Fibroblast of peridontal ligament (primary cell): ENCODE data around the gene HMBS.

Experiments
- DNase-seq: peaks from one replicate; pipeline ENCODE4 v3.0.0-alpha.2; 2010; ENCODE audit errors: extremely low read depth

HMBS gene

DNA sequence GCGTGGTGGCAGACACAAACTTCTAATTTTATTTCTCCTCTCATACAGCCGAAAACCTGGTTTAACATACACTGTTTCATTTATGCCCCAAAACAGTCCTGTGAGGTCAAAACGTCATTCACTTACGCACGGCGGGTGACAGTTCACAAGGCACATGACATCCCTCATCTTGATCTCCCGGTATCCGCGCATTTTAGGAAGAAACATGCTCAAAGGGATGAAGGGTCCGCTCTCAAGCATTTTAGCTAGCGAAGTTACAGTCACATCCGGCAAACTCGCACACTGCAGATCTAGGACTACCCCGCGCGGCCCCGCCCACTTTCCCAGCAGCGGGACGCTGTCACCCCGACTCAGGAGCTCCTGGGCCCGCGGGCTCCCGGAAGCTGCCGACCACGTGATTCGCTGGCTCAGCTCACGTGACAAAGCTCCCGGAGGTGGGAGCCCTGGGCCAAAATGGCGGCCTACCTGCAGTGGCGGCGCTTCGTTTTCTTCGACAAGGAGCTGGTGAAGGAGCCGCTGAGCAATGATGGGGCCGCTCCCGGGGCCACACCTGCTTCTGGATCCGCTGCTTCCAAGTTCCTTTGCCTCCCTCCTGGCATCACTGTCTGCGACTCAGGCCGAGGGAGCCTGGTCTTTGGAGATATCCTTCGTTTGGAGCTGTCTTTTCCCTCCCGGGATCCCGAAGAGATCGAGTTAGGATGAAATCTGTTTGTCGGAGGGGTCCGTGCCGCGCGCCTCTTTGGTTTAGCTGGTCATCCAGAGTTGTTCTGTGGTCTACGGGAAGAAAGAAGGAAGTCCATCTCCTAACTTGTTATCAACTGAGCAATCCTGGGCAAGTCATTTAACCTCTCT, 17.1 kb upstream of the HMBS start, which contains the start of gene VPS11:
TSS of gene VPS11 (plus strand) at position 448 of the 852 bp plus-strand sequence. CDS start at position 454, 6 bp downstream.
- peak; percentile 94 for DNase-seq

DNA sequence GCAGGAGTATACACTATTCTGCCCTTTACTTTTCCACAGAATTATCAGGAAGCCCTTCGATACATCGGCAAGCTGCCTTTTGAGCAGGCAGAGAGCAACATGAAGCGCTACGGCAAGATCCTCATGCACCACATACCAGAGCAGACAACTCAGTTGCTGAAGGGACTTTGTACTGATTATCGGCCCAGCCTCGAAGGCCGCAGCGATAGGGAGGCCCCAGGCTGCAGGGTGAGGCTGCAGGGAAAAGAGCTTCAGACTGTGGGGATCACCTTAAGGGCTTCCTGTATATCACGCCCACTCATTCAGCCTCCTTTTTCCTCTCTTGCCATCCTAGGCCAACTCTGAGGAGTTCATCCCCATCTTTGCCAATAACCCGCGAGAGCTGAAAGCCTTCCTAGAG, 6.8 kb upstream of the HMBS start:
- DNase-seq = no peak

DNA sequence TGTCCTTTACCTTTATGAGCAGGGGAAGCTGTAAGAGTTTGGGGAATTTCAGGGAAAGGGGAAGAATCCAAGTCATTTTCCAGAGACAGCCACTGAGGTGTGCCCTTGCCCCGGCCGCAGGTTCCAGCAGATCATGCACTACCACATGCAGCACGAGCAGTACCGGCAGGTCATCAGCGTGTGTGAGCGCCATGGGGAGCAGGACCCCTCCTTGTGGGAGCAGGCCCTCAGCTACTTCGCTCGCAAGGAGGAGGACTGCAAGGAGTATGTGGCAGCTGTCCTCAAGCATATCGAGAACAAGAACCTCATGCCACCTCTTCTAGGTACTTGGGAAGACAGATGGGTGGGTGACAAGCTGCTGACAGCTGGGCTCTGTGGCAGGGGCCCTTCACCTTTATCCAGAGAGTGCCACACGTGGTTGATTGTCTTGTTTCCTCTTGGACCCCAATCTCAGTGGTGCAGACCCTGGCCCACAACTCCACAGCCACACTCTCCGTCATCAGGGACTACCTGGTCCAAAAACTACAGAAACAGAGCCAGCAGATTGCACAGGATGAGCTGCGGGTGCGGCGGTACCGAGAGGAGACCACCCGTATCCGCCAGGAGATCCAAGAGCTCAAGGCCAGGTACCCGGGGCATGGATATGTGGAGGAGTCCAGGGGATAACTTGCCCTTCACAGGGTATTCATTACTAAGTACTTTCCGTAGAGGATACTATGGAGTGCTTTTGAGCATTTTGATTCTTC, 5.8 kb upstream of the HMBS start:
- DNase-seq = no peak

- DNase-seq = no peak
Measured at GRCh38 chr11:119081682-119082260, 2.9 kb upstream of the HMBS start.

DNA sequence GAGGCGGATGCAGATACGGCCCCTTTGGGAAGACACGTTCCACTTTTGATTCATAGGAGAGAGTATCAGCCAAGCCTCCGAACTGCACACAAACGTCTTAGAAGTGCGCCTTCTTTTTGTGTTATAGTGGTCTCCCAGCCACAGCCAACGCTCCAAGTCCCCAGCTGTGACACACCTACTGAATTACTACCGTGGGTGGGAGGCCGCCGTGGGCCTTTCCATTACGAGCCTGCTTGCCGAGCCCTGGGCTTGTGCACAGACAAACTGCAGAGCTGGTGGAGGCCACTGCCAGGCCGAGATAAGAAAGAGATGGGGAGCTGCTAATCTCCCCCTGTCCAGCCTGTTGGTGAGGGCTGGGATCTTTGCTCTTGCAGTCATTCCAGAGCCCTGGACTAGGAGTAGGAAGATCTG, 761 bp downstream of the HMBS start:
- no peak for DNase-seq

DNA sequence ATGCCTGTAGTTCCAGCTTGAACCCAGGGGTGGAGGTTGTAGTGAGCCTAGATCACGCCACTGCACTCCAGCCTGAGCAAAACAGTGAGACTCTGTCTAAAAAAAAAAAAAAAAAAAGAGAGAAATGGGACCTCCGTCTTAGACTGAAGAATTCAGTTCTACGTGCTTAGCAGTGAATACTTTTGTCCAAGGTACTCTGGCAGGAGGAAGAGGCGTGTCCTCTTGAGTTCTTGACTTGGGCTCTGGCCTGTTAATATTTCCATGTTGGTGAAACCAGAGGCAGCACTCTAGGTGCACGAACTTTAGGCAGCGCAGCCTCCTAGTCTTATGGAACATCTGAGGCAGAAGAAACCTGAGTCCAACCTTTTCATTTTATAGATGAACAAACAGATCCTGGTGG, 2.4 kb downstream of the HMBS start:
- DNase-seq = no peak

DNA sequence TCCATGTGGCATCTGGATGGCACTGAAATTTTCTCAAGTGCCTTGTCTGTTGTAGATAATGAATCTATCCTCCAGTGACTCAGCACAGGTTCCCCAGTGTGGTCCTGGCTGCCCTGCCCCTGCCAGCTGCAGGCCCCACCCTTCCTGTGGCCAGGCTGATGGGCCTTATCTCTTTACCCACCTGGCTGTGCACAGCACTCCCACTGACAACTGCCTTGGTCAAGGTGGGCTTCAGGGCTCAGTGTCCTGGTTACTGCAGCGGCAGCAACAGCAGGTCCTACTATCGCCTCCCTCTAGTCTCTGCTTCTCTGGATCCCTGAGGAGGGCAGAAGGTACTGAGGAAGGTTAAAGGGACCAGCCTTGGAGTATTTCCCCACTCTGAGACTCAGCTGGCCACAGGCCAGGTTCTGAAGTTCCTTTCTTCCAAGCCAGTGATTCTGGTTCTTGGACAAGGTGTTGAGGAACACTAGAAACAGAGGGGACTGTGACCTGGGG, 3.1 kb downstream of the HMBS start:
- no peak for DNase-seq

DNA sequence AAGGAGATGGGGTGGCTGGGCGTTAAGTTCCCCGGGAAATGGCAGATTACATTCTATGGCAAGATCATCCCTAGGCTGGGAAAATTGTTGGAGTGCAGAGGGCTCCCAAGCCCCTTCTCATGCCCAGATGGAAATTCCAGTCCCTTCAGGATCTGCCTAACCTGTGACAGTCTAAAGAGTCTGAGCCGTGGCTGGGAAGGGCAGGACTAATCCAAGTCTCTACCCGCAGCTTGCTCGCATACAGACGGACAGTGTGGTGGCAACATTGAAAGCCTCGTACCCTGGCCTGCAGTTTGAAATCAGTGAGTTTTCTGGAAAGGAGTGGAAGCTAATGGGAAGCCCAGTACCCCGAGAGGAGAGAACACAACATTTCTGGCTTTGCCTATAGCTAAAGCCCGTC, 3.7 kb downstream of the HMBS start:
- DNase-seq = no peak

DNA sequence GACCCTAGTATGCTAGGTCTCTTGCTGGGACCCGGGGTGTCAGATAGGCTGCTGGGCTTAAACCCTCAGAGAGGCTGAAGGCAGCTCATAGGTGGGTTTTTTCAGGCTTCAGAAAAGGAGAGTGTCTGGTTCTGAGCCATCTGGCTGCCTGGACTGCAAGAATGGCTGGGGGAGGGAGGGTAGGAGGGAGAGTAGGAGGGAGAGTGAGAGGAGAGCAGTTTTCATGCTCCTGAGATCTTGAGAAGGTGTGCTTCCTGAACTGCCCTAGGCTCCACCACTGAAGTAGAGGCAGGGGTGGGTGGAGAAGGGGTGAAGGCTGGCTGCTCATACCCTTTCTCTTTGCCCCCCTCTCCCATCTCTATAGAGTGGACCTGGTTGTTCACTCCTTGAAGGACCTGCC, 4.6 kb downstream of the HMBS start:
- no peak for DNase-seq

- DNase-seq = peak; percentile 41
Measured at GRCh38 chr11:119091178-119091577, 6.5 kb downstream of the HMBS start.

DNA sequence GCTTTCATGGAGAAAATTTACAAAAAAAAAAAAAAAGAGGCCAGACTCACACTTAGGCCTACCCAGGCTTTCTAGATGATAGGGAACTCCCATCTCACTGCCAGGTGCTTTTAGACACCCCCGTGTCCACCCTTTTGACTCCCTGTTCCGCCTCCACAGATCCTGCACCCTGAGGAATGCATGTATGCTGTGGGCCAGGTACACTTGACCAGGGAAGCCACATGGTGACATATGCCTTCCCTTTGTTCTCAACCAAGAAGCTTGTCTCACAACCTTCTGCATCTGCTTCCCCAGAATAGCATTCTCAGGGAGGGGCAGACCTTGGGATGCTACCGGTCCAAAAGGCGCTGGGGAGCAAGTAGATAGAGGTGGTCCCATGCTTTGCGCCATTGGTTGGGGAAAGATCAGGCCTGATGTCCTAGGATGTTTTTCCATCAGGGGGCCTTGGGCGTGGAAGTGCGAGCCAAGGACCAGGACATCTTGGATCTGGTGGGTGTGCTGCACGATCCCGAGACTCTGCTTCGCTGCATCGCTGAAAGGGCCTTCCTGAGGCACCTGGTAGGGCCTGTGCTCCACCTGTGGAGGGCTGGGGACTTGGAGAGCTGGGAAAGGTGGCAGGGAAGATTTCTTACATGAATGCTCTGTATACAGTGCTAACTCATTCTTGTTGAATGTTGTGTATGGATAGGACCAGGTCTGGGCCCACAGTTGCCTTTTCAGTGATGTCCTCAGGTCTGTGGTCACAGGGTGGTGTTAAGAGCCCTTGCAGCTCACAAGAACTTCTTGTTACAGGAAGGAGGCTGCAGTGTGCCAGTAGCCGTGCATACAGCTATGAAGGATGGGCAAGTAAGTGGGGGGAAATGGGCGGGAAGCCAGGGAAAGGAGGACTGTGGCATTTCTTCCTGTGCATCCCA, 7.5 kb downstream of the HMBS start:
- no peak for DNase-seq

GRCh38 chr11:119092880-119093842, 8.5 kb downstream of the HMBS start:
- DNase-seq = no peak

DNA sequence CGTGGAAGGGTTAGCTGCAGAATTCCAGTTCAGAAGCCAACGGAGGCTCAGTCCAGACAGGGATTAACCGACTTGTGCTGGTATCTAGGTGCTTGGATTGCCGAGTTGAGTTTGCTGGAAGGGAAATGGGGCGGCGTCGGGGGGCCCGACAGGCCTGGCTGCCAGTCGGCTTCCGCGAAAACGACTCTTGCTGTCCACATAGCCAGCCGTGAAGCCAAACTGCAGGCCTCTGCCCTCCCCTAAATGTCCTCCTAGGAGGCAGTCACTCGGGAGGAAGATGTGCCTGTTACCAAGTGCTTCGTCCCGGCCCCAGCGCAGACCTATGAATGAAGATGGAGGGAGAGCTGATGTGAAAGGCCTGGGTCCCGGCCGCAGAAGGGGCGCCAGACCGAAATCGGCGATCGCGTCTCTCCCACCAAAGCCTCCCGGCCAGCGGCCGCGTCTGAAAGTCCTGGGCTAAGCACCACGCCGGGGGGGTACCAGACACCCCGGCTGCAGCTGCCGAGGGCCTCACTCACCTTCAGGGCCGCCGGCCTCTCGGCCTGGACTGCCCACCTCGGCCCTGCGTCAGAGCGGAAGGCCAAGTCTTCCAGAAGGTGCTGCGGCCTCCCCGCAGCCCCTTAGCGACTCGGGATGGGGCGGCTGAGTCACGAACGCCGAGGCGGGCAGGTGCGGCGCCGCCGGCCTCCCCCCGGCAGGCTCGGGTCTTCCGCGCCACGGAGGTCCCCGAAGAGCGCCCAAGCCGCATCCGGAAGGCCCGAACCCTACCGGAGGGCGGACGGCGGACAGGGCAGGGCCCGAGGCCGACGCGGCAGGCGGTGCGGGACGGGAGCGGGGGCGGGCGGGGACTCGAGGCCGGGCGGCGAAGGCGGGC, 9.5 kb downstream of the HMBS start:
- peak; percentile 35 for DNase-seq

- peak; percentile 77 for DNase-seq
Measured at GRCh38 chr11:119094816-119095065, 10.1 kb downstream of the HMBS start.

DNA sequence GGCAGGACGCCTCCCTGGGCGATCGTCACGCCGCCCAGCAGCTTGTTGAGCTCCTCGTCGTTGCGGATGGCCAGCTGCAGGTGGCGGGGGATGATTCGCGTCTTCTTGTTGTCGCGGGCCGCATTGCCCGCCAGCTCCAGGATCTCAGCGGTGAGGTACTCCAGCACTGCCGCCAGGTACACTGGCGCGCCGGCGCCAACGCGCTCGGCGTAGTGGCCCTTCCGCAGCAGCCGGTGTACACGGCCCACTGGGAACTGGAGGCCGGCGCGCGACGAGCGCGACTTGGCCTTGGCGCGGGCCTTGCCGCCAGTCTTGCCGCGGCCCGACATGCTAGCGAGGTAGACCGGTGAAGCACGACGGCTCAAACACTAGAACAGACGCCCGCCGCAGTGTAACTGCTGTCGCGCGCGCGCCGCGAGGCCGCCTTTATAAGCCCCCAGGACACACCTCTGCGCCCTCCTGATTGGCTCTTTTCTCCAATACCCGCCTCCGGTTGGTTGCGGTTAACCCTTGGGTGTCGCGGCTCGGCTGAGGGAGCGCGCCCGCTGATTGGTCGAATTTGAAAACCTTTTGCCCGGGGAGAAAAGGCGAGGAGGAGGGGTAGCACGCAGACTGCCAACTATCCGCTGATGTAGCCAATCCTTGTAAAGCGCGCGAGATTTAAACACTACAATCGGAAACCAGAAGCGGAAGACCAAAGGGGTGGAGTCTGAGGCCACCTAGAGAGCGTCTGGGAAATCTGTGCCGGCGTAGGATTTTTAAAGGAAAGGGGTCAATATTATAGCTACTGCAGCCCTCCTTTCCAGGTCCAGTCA, 10.6 kb downstream of the HMBS start:
- peak; percentile 99 for DNase-seq

DNA sequence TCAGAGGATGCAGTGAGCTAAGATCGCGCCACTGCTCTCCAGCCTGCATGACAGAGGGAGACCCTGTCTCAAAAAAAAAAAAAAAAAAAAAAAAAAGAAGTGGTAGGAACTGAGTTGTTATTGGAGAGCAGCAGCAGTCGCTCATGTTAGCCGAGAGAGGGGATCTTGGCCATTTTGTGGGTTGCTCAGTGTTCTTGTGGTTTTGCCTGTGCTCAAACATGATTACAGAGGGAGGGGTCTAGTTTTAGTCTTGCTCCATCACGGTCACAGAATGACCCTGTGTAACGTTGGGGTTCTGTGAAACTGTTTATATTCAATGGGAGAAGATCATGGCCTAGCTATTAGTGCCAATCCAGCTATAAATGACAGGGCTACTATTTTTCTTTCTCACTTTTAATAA, 15.0 kb downstream of the HMBS start:
- no peak for DNase-seq

GRCh38 chr11:119100246-119100970, 15.7 kb downstream of the HMBS start:
- DNase-seq = peak; percentile 63
